Stimulated activated CD4-positive, alpha-beta T cell treated with anti-CD3 and anti-CD28 coated beads, Interleukin-12 subunit alpha, Interleukin-12 subunit beta, amount 100 ng/mL, for 4 hours (primary cell): ENCODE results near the gene RPLP2.

Source experiments
- DNase-seq: peaks from one replicate; pipeline ENCODE4 v3.0.0-alpha.2; 2020

The RPLP2 gene

GRCh38 chr11:854601-855329 lies 45.0 kb downstream of the RPLP2 start:
- no peak for DNase-seq

DNA sequence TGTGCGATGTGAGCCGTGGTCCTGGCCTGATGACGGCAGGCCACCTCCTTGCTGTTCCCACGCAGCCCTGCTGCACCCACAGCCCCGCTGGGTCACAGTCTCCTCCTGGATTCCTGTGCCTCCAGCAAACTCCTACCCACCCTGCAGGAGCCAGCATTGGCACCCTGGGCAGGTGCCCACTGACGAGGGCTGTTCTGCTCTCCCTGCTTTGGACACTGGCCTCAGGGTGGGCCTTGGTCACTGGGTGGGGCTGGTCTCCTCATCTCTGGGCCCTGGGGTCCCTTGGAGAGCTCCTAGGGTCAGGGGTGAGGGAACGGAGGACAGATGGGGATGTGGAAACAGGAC lies 45.5 kb downstream of the RPLP2 start:
- no peak for DNase-seq

DNA sequence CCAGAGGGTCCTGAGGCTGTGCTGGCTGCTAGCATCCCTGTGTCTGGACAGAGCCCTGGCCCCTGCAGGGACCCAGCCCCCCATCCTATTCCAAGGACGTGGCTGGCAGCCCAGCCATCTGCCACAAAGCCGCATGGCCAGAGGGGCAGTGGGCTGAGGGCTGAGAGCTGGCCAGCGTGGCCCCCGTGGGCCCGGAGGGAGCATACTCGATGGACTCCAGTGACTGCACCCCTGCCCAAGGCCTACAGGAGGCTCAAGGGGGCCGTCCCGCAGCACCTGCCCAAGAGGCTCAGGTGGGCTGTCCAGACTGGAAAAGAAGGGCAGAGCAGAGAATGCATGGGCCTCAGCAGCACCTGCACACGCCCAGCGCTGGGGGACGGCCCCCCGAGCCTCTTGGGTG lies 46.0 kb downstream of the RPLP2 start:
- no peak for DNase-seq

- DNase-seq: no peak
Observed at GRCh38 chr11:856397-856796, 46.6 kb downstream of the RPLP2 start.

DNA sequence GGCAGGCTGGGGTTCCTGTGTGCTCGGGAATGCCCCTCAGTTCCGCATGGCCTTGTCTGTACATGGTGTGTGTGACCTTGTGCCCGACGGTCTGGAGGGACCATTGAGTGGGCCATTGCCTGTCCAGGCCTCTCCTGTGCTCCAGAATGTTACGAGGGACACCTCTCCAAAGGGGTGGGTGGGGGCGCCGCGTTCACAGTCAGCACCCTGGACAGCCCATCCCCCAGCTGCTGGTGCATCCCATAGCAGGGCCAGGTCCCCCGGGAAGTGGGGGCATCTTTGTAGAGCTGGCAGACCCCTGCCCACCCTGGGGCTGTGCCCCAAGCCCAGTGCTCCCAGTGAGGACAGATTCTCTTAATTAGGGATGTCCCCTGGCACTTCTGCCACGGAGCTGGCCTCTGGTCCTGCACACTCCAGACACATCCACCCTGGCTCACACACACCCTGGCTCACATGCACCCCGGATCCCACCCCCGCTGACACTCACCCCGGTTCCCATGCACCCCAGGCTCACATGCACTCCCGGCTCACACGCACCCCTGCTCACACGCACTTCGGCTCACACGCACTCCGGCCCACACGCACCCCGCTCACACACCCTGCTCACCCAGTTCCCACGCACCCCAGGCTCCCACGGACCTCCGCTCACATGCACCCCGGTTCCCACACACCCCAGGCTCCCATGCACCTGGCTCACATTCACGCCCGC lies 48.4 kb downstream of the RPLP2 start:
- no peak for DNase-seq

GRCh38 chr11:858762-859339 lies 49.1 kb downstream of the RPLP2 start:
- DNase-seq: no peak

DNA sequence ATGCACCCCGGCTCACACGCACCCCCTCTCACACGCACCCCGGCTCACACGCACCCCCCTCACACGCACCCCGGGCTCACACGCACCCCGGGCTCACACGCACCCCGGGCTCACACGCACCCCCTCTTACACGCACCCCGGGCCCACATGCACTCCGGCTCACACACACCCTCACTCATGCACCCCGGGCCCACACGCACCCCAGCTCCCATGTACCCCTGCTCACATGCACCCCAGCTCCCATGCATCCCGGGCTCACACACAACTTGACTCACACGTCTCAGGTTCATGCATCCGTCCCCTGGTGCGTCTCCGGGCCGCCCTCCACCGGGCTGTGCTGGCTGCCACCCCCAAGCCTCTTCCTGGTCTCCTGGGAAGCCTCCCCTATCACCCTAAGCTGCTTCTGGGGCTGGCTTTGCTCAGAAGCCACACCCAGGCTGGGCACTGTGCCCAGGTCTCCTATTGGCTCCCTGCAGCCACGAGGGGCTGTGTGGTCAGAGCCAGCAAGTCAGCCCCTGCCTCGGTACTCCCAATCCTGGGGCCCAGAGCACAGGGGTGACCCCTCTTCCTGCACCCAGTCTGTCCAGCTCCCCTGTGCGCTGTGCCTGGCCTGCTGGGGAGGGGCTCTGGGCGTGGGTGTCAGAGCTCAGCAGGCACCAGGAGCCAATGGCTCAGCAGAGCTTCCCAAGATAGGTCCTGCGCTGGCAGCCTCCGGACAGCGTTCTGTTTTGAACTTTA lies 49.8 kb downstream of the RPLP2 start:
- no peak for DNase-seq

- DNase-seq: no peak
Observed at GRCh38 chr11:860234-861104, 50.7 kb downstream of the RPLP2 start.

DNA sequence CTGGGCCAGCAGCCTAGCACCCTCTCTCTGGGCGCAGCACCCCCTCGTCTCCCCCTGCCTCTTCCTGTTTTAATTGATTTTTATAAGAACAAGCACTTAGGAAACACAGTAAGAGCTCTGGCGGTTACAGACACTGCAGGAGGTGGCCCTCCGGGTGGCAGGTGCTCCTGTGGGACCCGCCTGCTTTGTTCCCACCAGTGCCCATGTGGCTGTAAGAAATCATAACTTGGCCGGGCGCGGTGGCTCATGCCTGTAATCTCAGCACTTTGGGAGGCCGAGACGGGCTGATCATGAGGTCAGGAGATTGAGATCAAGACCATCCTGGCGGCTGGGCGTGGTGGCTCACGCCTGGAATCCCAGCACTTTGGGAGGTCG lies 51.3 kb downstream of the RPLP2 start:
- DNase-seq: no peak

DNA sequence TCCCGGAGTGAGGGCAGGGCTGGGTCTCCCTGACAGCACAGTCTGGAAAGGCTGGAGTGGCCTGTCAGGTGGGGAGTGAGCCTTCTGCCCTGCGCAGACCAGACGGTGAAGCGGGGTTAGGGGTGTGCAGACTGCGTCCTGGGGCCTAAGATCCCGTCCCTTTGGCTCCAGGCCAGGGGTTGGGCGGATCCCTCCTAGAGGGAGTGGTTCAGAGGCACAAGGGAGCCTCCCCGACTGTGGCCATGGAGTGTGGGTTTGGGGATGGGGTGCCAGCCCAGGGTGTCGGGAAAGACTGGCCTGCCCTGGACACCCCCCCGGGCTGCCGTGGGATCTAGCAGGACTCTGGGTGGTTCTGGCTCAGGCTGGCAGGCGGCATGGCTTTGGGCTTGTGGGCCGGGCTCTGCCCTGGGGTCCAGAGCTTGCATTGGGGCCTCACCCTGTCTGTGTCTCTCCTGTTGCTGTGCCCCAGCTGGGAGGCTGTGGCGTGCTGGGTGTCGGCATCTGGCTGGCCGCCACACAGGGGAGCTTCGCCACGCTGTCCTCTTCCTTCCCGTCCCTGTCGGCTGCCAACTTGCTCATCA lies 52.4 kb downstream of the RPLP2 start:
- DNase-seq: no peak
